ENCODE measurements around the gene PER1. TPM values are rescaled to one million over a fixed set of nuclear protein-coding genes. Genes with fewer than 3 reads are reported as not detected.

Gene PER1
- total and polyA plus RNA-seq, 2 of the 8 experiments (the other 6 are each of a cell fraction or from before 2014, with no cell fraction given): 9.6 to 38.0 TPM

DNA sequence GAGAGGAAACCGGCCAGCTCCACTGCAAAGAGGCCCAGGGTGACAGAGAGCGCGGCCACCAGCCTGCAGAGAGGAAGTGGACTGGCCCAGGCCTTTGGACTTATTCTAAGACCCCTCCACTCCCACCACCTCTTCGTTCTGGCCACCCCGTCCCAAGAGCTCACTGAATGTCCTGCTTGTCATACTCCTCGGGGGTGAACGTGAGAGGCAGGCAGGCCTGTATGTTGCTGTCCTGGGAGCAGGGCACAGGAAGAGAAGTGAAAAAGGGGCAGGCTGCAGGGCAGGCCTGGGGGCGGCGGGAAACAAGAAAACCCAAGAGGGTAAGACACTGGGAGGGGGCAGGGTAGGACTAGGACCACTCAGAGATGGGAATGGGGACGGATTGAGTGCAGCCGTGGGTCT, 23.6 kb upstream of the PER1 start:
- Histone ChIP-seq H4K5ac (ENCODE audit: insufficient read length, low read depth, low read length) (no peak overlapping the region), H3K9me3 (ENCODE audit: insufficient read depth in 2 of 2, low read depth in 1 of 2, low read length in 1 of 2) (no peaks in the 10 kb centered on the region), H2AFZ (ENCODE audit: low read length) (0 out of 2 replicates have a peak overlapping the region, but pooled peaks have one; percentile 82), H2AK5ac (ENCODE audit: low read depth, low read length) (no peak overlapping the region), H3K79me1 (ENCODE audit: low read depth, low read length) (no peaks in the 10 kb centered on the region), H3K4me3 (ENCODE audit: extremely low read depth in 1 of 4, insufficient read depth in 2 of 4, low read depth in 3 of 4, low read length in 4 of 4) (peak overlapping the region; percentile 60 to 88 (median 69)), H4K8ac (ENCODE audit: extremely low read depth, insufficient read depth, low read length) (peak overlapping the region; percentile 19), H3K4me2 (ENCODE audit: insufficient read depth in 1 of 2, low read depth in 2 of 2, low read length in 2 of 2) (peak overlapping the region; percentile 78 to 90), H3K79me2 (ENCODE audit: control insufficient read depth in 1 of 2, insufficient read depth in 2 of 2, low read length in 2 of 2) (no peaks in the 10 kb centered on the region), H3K14ac (ENCODE audit: insufficient read length) (no peak overlapping the region), H3K23ac (ENCODE audit: insufficient read length) (no peak overlapping the region), H2BK15ac (ENCODE audit: low read length) (0 out of 2 replicates have a peak overlapping the region, but pooled peaks have one; percentile 81), H3K36me3 (ENCODE audit: control insufficient read depth in 2 of 4, insufficient read depth in 4 of 4, low read length in 3 of 4) (no peaks in the 10 kb centered on the region), H3K18ac (ENCODE audit: extremely low read depth, low read length) (peak overlapping the region; percentile 87), H4K91ac (replicated peaks; ENCODE audit: insufficient read length, low read length) (no peak overlapping the region), H3K4ac (replicated peaks; ENCODE audit: insufficient read length, low read depth, low read length) (no peak overlapping the region), H3K27me3 (replicated peaks in 1 of 4; ENCODE audit: control insufficient read depth in 3 of 4, extremely low read depth in 1 of 4, insufficient read depth in 3 of 4, low read length in 3 of 4) (no peaks in the 10 kb centered on the region), H2BK120ac (replicated peaks; ENCODE audit: low read depth, low read length) (no peak overlapping the region), H2BK5ac (ENCODE audit: low read depth, low read length) (peak overlapping the region; percentile 86; the same call in 1 of the 2 replicates), H2BK12ac (ENCODE audit: low read depth, low read length) (0 out of 2 replicates have a peak overlapping the region, but pooled peaks have one; percentile 39), H4K20me1 (replicated peaks in 1 of 2; ENCODE audit: control insufficient read depth in 1 of 2, insufficient read depth in 2 of 2, low read length in 2 of 2) (no peaks in the 10 kb centered on the region), H3K56ac (replicated peaks; ENCODE audit: insufficient read length, low read depth, low read length) (peak overlapping the region; percentile 42), H3K4me1 (replicated peaks in 1 of 4; ENCODE audit: control insufficient read depth in 3 of 4, insufficient read depth in 4 of 4, low read length in 3 of 4) (peaks cover 3 to 13% (median 8%) of the 10 kb centered on the region in 4 experiments), H3K23me2 (ENCODE audit: low read depth, low read length) (peaks cover 18% of the 10 kb centered on the region), H3K9ac (replicated peaks in 1 of 4; ENCODE audit: extremely low read depth in 1 of 4, low read depth in 3 of 4, low read length in 3 of 4) (peak overlapping the region; percentile 51 to 79 (median 71)), H3K27ac (ENCODE audit: low read depth, low read length) (no peak overlapping the region), H2BK20ac (ENCODE audit: low read length) (no peak overlapping the region)
- CTCF ChIA-PET (ENCODE audit: partially characterized antibody): interaction anchor here (1.1 to 1.5 kb wide), 3 partner anchors 17 to 114 kb away, joined by 3 to 7 read pairs (median 4); no protein-coding TSS in a partner anchor
- DNase-seq (ENCODE audit: low read depth in 1 of 2, low spot score in 2 of 2) (no peak), FAIRE-seq (no peak)
- WGBS, 2 experiments (ENCODE audit: extremely low coverage in 1 of 2, insufficient coverage in 1 of 2, insufficient read length in 1 of 2, insufficient replicate concordance in 2 of 2, low coverage in 1 of 2, low lambda C conversion rate in 2 of 2, missing lambda C conversion rate in 1 of 2): 40% methylated on average over 11 of the region's 11 CpGs; no CpG with 5 or more reads in 1 of the 2 experiments
- POLR2A ChIA-PET (ENCODE audit: partially characterized antibody): interaction anchor here (0.7 to 9.3 kb wide), 8 partner anchors 9 to 57 kb away, joined by 3 to 289 read pairs (median 14); partner anchors contain the start of genes ALOXE3, AURKB, BORCS6 and VAMP2
- TF ChIP-seq YY1 (IDR thresholded peaks at IDR 0.05; ENCODE audit: low read depth, low read length): no peak

Data from H1 (cell line).